CD14-positive monocyte (primary cell): ENCODE measurements around the gene FDXACB1. TPM values are rescaled to one million over a fixed set of nuclear protein-coding genes. Genes with fewer than 3 reads are reported as not detected.

Source experiments
- DNase-seq, 3 donors: peaks; one replicate each; pipeline ENCODE4 v3.0.0-alpha.2; 2011 to 2022
- H2AFZ ChIP-seq: 2 replicates; pipeline ENCODE4 v1.6.0; 2012; ENCODE audit warnings: mild to moderate bottlenecking, low read depth, low read length, inconsistent platforms; ENCODE audit not compliant: insufficient read depth, poor library complexity, severe bottlenecking
- H3K27ac ChIP-seq, 2 donors: 1 replicate in 1 of 2; 2 replicates in 1 of 2; pipeline ENCODE4 v1.5.1; 2012 to 2013; ENCODE audit warnings: low read length in 2 of 2, control low read depth in 1 of 2, inconsistent platforms in 1 of 2, low read depth in 1 of 2, mild to moderate bottlenecking in 1 of 2
- H3K27me3 ChIP-seq, 2 donors: one replicate each; pipeline versions ENCODE4 v1.6.0 to v1.6.1; 2011 to 2013; ENCODE audit warnings: low read length in 2 of 2; ENCODE audit not compliant: control insufficient read depth in 2 of 2, insufficient read depth in 2 of 2
- H3K36me3 ChIP-seq, 2 donors: replicated peaks in 1 of 2; 1 replicate in 1 of 2; 2 replicates in 1 of 2; pipeline versions ENCODE4 v1.5.1 to v1.6.1; 2012 to 2013; ENCODE audit warnings: low read length in 2 of 2, control low read depth in 1 of 2, inconsistent platforms in 1 of 2, mild to moderate bottlenecking in 1 of 2; ENCODE audit not compliant: insufficient read depth in 2 of 2, control insufficient read depth in 1 of 2
- H3K4me1 ChIP-seq, 2 donors: 1 replicate in 1 of 2; 2 replicates in 1 of 2; pipeline versions ENCODE4 v1.5.1 to v1.6.1; 2012 to 2013; ENCODE audit warnings: low read length in 2 of 2, control low read depth in 1 of 2, inconsistent platforms in 1 of 2, mild to moderate bottlenecking in 1 of 2, moderate library complexity in 1 of 2; ENCODE audit not compliant: insufficient read depth in 2 of 2, control insufficient read depth in 1 of 2
- H3K4me2 ChIP-seq: replicated peaks from 2 replicates; pipeline ENCODE3; 2012; ENCODE audit warnings: low read length, moderate library complexity, mild to moderate bottlenecking; ENCODE audit not compliant: poor library complexity, severe bottlenecking; ENCODE audit errors: extremely low read depth
- H3K4me3 ChIP-seq, 3 experiments: fragments of 200-600 bp in 1 of 3; sonication (generic) in 1 of 3; replicated peaks in 1 of 3; 1 replicate in 2 of 3; 2 replicates in 1 of 3; pipeline ENCODE4 v1.5.1; 2011 to 2013; ENCODE audit warnings: low read length in 3 of 3, mild to moderate bottlenecking in 3 of 3, control low read depth in 2 of 3, low read depth in 2 of 3, inconsistent platforms in 1 of 3, moderate library complexity in 1 of 3
- H3K79me2 ChIP-seq: 2 replicates; pipeline ENCODE4 v1.6.0; 2012; ENCODE audit warnings: mild to moderate bottlenecking, control low read depth, inconsistent platforms, low read length, moderate library complexity; ENCODE audit not compliant: insufficient read depth
- H3K9ac ChIP-seq: 2 replicates; pipeline ENCODE4 v1.6.0; 2017; ENCODE audit warnings: low read length, mild to moderate bottlenecking; ENCODE audit not compliant: insufficient read depth, poor library complexity, severe bottlenecking
- H3K9me3 ChIP-seq, 2 donors: replicated peaks in 1 of 2; 1 replicate in 1 of 2; 2 replicates in 1 of 2; pipeline versions ENCODE4 v1.5.1 to v1.6.1; 2012 to 2013; ENCODE audit warnings: low read length in 2 of 2, control low read depth in 1 of 2; ENCODE audit not compliant: control insufficient read depth in 1 of 2, insufficient read depth in 1 of 2
- H4K20me1 ChIP-seq: 2 replicates; pipeline ENCODE4 v1.6.0; 2012; ENCODE audit warnings: mild to moderate bottlenecking, low read length, control low read depth, moderate library complexity; ENCODE audit not compliant: insufficient read depth
- H3K27ac Mint-ChIP-seq, 7 donors: one replicate each; pipeline ENCODE4 v1.8.0; 2020; ENCODE audit warnings: mild to moderate bottlenecking in 7 of 7, mixed read lengths in 7 of 7, moderate library complexity in 6 of 7, inconsistent platforms in 2 of 7
- H3K27me3 Mint-ChIP-seq, 3 donors: one replicate each; pipeline ENCODE4 v1.8.0; 2021 to 2022; ENCODE audit warnings: low read depth in 3 of 3, mild to moderate bottlenecking in 3 of 3, mixed read lengths in 3 of 3, moderate library complexity in 3 of 3, inconsistent platforms in 1 of 3
- H3K36me3 Mint-ChIP-seq, 2 donors: one replicate each; pipeline ENCODE4 v1.8.0; 2020; ENCODE audit warnings: mixed read lengths in 2 of 2, inconsistent platforms in 1 of 2, mild to moderate bottlenecking in 1 of 2
- H3K4me1 Mint-ChIP-seq: one replicate; pipeline ENCODE4 v1.8.0; 2020; ENCODE audit warnings: mild to moderate bottlenecking, mixed read lengths
- H3K4me3 Mint-ChIP-seq, 2 donors: one replicate each; pipeline ENCODE4 v1.8.0; 2020; ENCODE audit warnings: mild to moderate bottlenecking in 2 of 2, mixed read lengths in 2 of 2, moderate library complexity in 1 of 2
- H3K9me3 Mint-ChIP-seq, 7 donors: one replicate each; pipeline ENCODE4 v1.8.0; 2020 to 2022; ENCODE audit warnings: mixed read lengths in 7 of 7, mild to moderate bottlenecking in 6 of 7, moderate library complexity in 6 of 7, inconsistent platforms in 2 of 7
- WGBS: methylation state at CpG from one replicate; pipeline ENCODE4 v1.1.5; 2013; ENCODE audit warnings: missing lambda C conversion rate; ENCODE audit not compliant: insufficient coverage; 5-methylcytosine and 5-hydroxymethylcytosine counted together
- intact Hi-C, 2 donors: fragments of 100-400 bp; cut with micrococcal nuclease; formaldehyde crosslinking; loops; one replicate each; pipeline versions ENCODE4 v1.15.0 to v1.15.1; 2023
- polyA plus RNA-seq, 3 donors: library from polyadenylated mRNA; depleted of rRNA in 1 of 3; unstranded in 2 of 3; stranded (reverse) in 1 of 3; fragments of 300-500 nt in 2 of 3; fragments of >200 nt in 1 of 3; fragmentation: Illumina TruSeq in 2 of 3; gene quantifications; 1 replicate in 2 of 3; 2 replicates in 1 of 3; pipeline ENCODE4 v1.2.3, GENCODE V29; 2012 to 2021
- TF ChIP-seq, protein P1 (sequence below): fragments of 200-600 bp; IDR thresholded peaks from one replicate; pipeline ENCODE4 v1.8.0; 2022; ENCODE audit warnings: antibody characterized with exemption, mild to moderate bottlenecking

FDXACB1 gene
- polyA plus RNA-seq, 3 donors: 1.9 to 2.3 (median 2.0) TPM

GRCh38 chr11:111909378-111909777 is 30.4 kb upstream of the FDXACB1 start:
- no peak overlapping the region for H3K27ac ChIP-seq
- Mint-ChIP-seq H3K27me3 (peaks cover 34 to 43% (median 37%) of the 10 kb centered on the region in 3 donors), H3K36me3 (peaks cover 0 to 3% of the 10 kb centered on the region in 2 donors), H3K4me3 (no peak overlapping the region), H3K9me3 (peaks cover 8 to 13% (median 13%) of the 10 kb centered on the region in 7 donors), H3K4me1 (peaks cover 3% of the 10 kb centered on the region), H3K27ac (no peak overlapping the region)
- H3K9ac ChIP-seq: no peak overlapping the region
- no peaks in the 10 kb centered on the region for H3K4me1 ChIP-seq
- no peak overlapping the region for H2AFZ ChIP-seq
- TF ChIP-seq, protein P1, sequence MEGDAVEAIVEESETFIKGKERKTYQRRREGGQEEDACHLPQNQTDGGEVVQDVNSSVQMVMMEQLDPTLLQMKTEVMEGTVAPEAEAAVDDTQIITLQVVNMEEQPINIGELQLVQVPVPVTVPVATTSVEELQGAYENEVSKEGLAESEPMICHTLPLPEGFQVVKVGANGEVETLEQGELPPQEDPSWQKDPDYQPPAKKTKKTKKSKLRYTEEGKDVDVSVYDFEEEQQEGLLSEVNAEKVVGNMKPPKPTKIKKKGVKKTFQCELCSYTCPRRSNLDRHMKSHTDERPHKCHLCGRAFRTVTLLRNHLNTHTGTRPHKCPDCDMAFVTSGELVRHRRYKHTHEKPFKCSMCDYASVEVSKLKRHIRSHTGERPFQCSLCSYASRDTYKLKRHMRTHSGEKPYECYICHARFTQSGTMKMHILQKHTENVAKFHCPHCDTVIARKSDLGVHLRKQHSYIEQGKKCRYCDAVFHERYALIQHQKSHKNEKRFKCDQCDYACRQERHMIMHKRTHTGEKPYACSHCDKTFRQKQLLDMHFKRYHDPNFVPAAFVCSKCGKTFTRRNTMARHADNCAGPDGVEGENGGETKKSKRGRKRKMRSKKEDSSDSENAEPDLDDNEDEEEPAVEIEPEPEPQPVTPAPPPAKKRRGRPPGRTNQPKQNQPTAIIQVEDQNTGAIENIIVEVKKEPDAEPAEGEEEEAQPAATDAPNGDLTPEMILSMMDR: no peak
- H3K79me2 ChIP-seq: no peaks in the 10 kb centered on the region
- no peaks in the 10 kb centered on the region for H4K20me1 ChIP-seq
- H3K36me3 ChIP-seq: no peaks in the 10 kb centered on the region
- no peak for DNase-seq
- peaks cover 13 to 35% of the 10 kb centered on the region in 2 donors for H3K27me3 ChIP-seq
- no peak overlapping the region for H3K4me2 ChIP-seq
- intact Hi-C loops: no loop called here
- H3K9me3 ChIP-seq: peaks cover 4 to 10% of the 10 kb centered on the region in 2 donors
- 100% methylated on average over 3 of the region's 5 CpGs for WGBS
- H3K4me3 ChIP-seq: no peak overlapping the region

DNA sequence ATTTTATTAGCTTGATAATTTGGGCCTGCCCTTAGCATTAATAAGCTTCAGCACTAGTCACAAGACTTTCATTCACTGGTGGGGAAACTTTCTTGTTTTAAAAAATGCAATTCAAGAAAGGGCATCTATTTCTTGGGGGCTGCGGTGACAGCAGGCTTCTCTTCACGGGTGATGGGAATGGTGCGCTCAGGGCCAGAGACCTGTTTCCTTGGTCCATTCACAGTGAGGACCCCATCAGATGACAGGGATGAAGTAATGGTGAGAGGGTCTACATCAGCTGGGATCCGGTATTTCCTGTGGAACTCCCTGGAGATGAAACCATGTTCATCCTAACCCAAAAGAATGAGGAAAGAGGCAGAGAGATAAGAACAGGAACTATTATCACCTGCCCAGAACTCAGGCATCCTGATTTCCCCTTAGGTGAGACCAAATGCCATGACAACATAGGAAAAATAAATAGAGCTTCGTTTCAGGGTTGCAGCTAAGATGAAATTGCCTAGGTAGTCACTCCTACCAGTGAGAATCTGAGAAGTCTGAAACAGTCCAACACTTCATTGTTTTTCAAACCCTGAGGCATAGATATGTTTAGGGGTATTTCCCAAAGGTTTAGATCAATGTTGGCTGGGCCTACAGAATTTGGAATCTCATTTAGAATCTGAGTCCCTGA is 29.8 kb upstream of the FDXACB1 start:
- no peaks in the 10 kb centered on the region for H3K4me1 ChIP-seq
- peaks cover 10 to 34% of the 10 kb centered on the region in 2 donors for H3K27me3 ChIP-seq
- no peaks in the 10 kb centered on the region for H3K79me2 ChIP-seq
- Mint-ChIP-seq H3K9me3 (peaks cover 8 to 15% (median 13%) of the 10 kb centered on the region in 7 donors), H3K4me3 (no peak overlapping the region), H3K27ac (no peak overlapping the region), H3K27me3 (peaks cover 32 to 37% (median 35%) of the 10 kb centered on the region in 3 donors), H3K4me1 (peaks cover 3% of the 10 kb centered on the region), H3K36me3 (peaks cover 0 to 3% of the 10 kb centered on the region in 2 donors)
- no peak overlapping the region for H3K9ac ChIP-seq
- no peak for DNase-seq
- no peaks in the 10 kb centered on the region for H3K36me3 ChIP-seq
- 94% methylated on average over 3 of the region's 5 CpGs for WGBS
- H3K27ac ChIP-seq: no peak overlapping the region
- H3K9me3 ChIP-seq: peaks cover 4 to 11% of the 10 kb centered on the region in 2 donors
- intact Hi-C loops: no loop called here
- H3K4me3 ChIP-seq: no peak overlapping the region
- no peaks in the 10 kb centered on the region for H4K20me1 ChIP-seq
- H2AFZ ChIP-seq: no peak overlapping the region
- TF ChIP-seq, protein P1: no peak
- H3K4me2 ChIP-seq: no peak overlapping the region
